ENCODE results near the gene DHDDS.

DHDDS gene

GRCh38 chr1:26518355-26518754 is 86.2 kb downstream of the DHDDS start:
- Histone ChIP-seq H4K91ac (ENCODE audit: low read length) (no peak overlapping the region), H3K4me2 (ENCODE audit: low read length, poor library complexity, severe bottlenecking) (no peak overlapping the region), H3K36me3 (ENCODE audit: control insufficient read depth in 1 of 2, insufficient read depth in 2 of 2, low read depth in 1 of 2, low read length in 2 of 2) (no peaks in the 10 kb centered on the region), H3K79me1 (replicated peaks; ENCODE audit: low read length, poor library complexity, severe bottlenecking) (no peaks in the 10 kb centered on the region), H3K18ac (ENCODE audit: low read depth in 1 of 2, low read length in 2 of 2) (no peak overlapping the region), H3K4me3 (ENCODE audit: insufficient read depth in 1 of 2, low read depth in 1 of 2, low read length in 2 of 2) (no peak overlapping the region), H2BK5ac (ENCODE audit: low read depth, low read length, poor library complexity, severe bottlenecking) (no peak overlapping the region), H3K23ac (ENCODE audit: low read length in 2 of 2) (no peak overlapping the region), H2BK120ac (ENCODE audit: low read depth, low read length) (no peak overlapping the region), H2BK12ac (ENCODE audit: low read length in 2 of 2) (no peak overlapping the region), H2AFZ (ENCODE audit: low read depth, low read length) (no peak overlapping the region), H3K27me3 (ENCODE audit: control insufficient read depth in 1 of 2, insufficient read depth in 1 of 2, low read length in 2 of 2) (peaks cover 11 to 18% of the 10 kb centered on the region in 2 experiments), H3K9ac (ENCODE audit: low read length) (no peak overlapping the region), H3K4ac (ENCODE audit: low read depth in 1 of 2, low read length in 2 of 2) (no peak overlapping the region), H4K8ac (ENCODE audit: low read length) (no peak overlapping the region), H2AK5ac (ENCODE audit: low read length, severe bottlenecking) (no peak overlapping the region), H3K27ac (ENCODE audit: low read length, poor library complexity, severe bottlenecking) (no peak overlapping the region), H3K14ac (ENCODE audit: low read length in 2 of 2) (no peak overlapping the region), H3K9me3 (ENCODE audit: control insufficient read depth, low read length) (no peaks in the 10 kb centered on the region), H2BK15ac (ENCODE audit: low read depth, poor library complexity, severe bottlenecking) (no peak overlapping the region), H3K4me1 (ENCODE audit: control insufficient read depth, insufficient read depth, low read depth, low read length) (no peaks in the 10 kb centered on the region)
- DNase-seq, result no peak
- WGBS, result 86% methylated on average over 2 of the region's 6 CpGs

- H3K36me3 ChIP-seq (ENCODE audit: control insufficient read depth in 1 of 2, insufficient read depth in 2 of 2, low read depth in 1 of 2, low read length in 2 of 2), result no peaks in the 10 kb centered on the region
- H3K4ac ChIP-seq (ENCODE audit: low read depth in 1 of 2, low read length in 2 of 2), result no peak overlapping the region
- H3K4me1 ChIP-seq (ENCODE audit: control insufficient read depth, insufficient read depth, low read depth, low read length), result no peaks in the 10 kb centered on the region
- H3K18ac ChIP-seq (ENCODE audit: low read depth in 1 of 2, low read length in 2 of 2), result no peak overlapping the region
- peaks cover 23 to 35% of the 10 kb centered on the region in 2 experiments for H3K27me3 ChIP-seq (ENCODE audit: control insufficient read depth in 1 of 2, insufficient read depth in 1 of 2, low read length in 2 of 2)
- H2BK15ac ChIP-seq (ENCODE audit: low read depth, poor library complexity, severe bottlenecking), result no peak overlapping the region
- no peak overlapping the region for H4K91ac ChIP-seq (ENCODE audit: low read length)
- H3K14ac ChIP-seq (ENCODE audit: low read length in 2 of 2), result no peak overlapping the region
- H2AK5ac ChIP-seq (ENCODE audit: low read length, severe bottlenecking), result no peak overlapping the region
- H3K23ac ChIP-seq (ENCODE audit: low read length in 2 of 2), result no peak overlapping the region
- H2BK120ac ChIP-seq (ENCODE audit: low read depth, low read length), result no peak overlapping the region
- H3K4me2 ChIP-seq (ENCODE audit: low read length, poor library complexity, severe bottlenecking), result no peak overlapping the region
- H4K8ac ChIP-seq (ENCODE audit: low read length), result no peak overlapping the region
- H2BK12ac ChIP-seq (ENCODE audit: low read length in 2 of 2), result no peak overlapping the region
- no peak overlapping the region for H2AFZ ChIP-seq (ENCODE audit: low read depth, low read length)
- no peak overlapping the region for H2BK5ac ChIP-seq (ENCODE audit: low read depth, low read length, poor library complexity, severe bottlenecking)
- no peak overlapping the region for H3K9ac ChIP-seq (ENCODE audit: low read length)
- H3K27ac ChIP-seq (ENCODE audit: low read length, poor library complexity, severe bottlenecking), result no peak overlapping the region
- DNase-seq, result no peak
- H3K79me1 ChIP-seq (replicated peaks; ENCODE audit: low read length, poor library complexity, severe bottlenecking), result no peaks in the 10 kb centered on the region
- WGBS, result 85% methylated on average over 3 of the region's 5 CpGs
- no peaks in the 10 kb centered on the region for H3K9me3 ChIP-seq (ENCODE audit: control insufficient read depth, low read length)
- no peak overlapping the region for H3K4me3 ChIP-seq (ENCODE audit: insufficient read depth in 1 of 2, low read depth in 1 of 2, low read length in 2 of 2)
These were observed 88.2 kb downstream of the DHDDS start for GRCh38 chr1:26520339-26520738.

Data from mesenchymal stem cell (in vitro differentiated cells and primary cell).